Activated CD8-positive, alpha-beta T cell treated with anti-CD3 and anti-CD28 coated beads, Interleukin-2, amount 10 ng/mL, durations not matched to agents 7 days and 5 days (primary cell): ENCODE results near the gene RAPGEF1. TPM values are rescaled to one million over a fixed set of nuclear protein-coding genes. Genes with fewer than 3 reads are reported as not detected.
A peak's percentile ranks its signal among the peaks of the same experiment; 100 is the strongest.

Experiments used
- ATAC-seq: fragments of 150-1000 bp; cut with Tn5 transposase; one replicate; pipeline ENCODE4 v1.10.0; 2021; ENCODE audit warnings: moderate library complexity
- CTCF ChIA-PET: fragments of 350-600 bp; sonication (Branson Sonifier 250); formaldehyde crosslinking; loops from one replicate; lab custom pipeline; 2021; ENCODE audit warnings: antibody characterized with exemption; lab: Charles Lee
- POLR2A ChIA-PET: fragments of 350-600 bp; sonication (Branson Sonifier 250); formaldehyde crosslinking; loops from one replicate; lab custom pipeline; 2021; ENCODE audit warnings: antibody characterized with exemption; lab: Charles Lee
- DNase-seq: peaks from one replicate; pipeline ENCODE4 v3.0.0-alpha.2; 2020
- H3K27ac Mint-ChIP-seq: one replicate; pipeline ENCODE4 v1.8.0; 2021; ENCODE audit warnings: mild to moderate bottlenecking, mixed read lengths
- H3K27me3 Mint-ChIP-seq: one replicate; pipeline ENCODE4 v1.8.0; 2021; ENCODE audit warnings: low read depth, mixed read lengths
- H3K36me3 Mint-ChIP-seq: one replicate; pipeline ENCODE4 v1.8.0; 2021; ENCODE audit warnings: low read depth, mixed read lengths
- H3K4me1 Mint-ChIP-seq: one replicate; pipeline ENCODE4 v1.8.0; 2021; ENCODE audit warnings: low read depth, mixed read lengths
- H3K4me3 Mint-ChIP-seq: one replicate; pipeline ENCODE4 v1.8.0; 2021; ENCODE audit warnings: mild to moderate bottlenecking, mixed read lengths
- H3K9me3 Mint-ChIP-seq: one replicate; pipeline ENCODE4 v1.8.0; 2022; ENCODE audit warnings: mixed read lengths; ENCODE audit not compliant: insufficient read depth
- total RNA-seq, 2 experiments: library from RNA; stranded (reverse); gene quantifications; one replicate each; pipeline ENCODE4 v1.2.3, GENCODE V29; 2021

RAPGEF1 gene
- total RNA-seq, 2 experiments from 2014 or later, result 128 TPM

- Mint-ChIP-seq H3K27me3 (no peaks in the 10 kb centered on the region), H3K4me3 (no peak overlapping the region), H3K36me3 (peaks cover 70% of the 10 kb centered on the region), H3K9me3 (no peaks in the 10 kb centered on the region), H3K27ac (peak overlapping the region; percentile 95), H3K4me1 (peaks cover 48% of the 10 kb centered on the region)
- ATAC-seq, result no peak
- POLR2A ChIA-PET, result interaction anchor here (1.3 to 1.6 kb wide), 2 partner anchors 8 to 164 kb away, joined by 5 to 7 read pairs; no protein-coding TSS in a partner anchor
- DNase-seq, result no peak
- CTCF ChIA-PET, result interaction anchor here (1.3 to 1.9 kb wide), 2 partner anchors 12 to 45 kb away, joined by 3 to 9 read pairs; no protein-coding TSS in a partner anchor
Measured at GRCh38 chr9:131579789-131580211, 160.1 kb downstream of the RAPGEF1 start.

DNA sequence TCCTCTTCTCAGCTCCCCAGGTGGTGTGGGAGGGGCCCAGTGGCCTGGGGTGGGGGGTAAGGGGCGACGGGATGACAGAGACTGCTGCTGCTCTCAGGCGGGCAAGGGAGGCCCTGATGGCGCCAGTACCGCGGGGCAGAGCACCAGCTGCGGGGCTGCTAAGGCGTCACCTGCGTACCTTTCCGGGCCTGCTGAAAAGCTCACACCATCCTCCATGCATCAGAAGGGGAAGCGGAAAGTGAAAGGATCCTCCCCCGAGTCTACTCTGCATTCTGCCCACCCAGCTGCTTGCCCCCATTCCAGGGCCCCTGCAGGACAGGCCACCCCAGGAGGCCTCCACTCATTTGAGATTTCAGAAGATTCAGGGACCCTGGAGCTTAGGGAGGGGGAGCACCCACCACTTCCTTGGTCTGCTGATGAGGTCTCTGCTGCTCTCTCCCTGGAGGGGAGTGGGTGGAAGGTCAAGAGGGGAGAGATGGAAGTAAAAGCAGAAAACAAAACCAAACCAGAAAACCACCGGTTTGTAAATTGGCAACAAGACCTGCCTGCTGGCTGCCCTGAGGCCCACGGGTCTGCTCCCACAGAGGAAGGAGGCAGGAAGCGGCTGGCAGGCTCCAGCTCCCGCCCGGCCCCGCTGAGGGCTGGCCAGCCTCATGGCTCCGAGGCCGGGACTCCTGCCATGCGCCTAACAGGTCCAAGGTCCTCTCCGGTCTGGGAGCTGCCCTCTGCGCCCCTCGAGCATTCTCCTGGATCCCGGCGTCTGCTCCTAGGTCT, 161.0 kb downstream of the RAPGEF1 start:
- Mint-ChIP-seq H3K9me3 (no peaks in the 10 kb centered on the region), H3K27me3 (no peaks in the 10 kb centered on the region), H3K27ac (peak overlapping the region; percentile 95), H3K4me3 (peak overlapping the region; percentile 57), H3K36me3 (peaks cover 65% of the 10 kb centered on the region), H3K4me1 (peaks cover 41% of the 10 kb centered on the region)
- DNase-seq (peak; percentile 75), ATAC-seq (peak; percentile 89)
- POLR2A ChIA-PET, result interaction anchor here (0.9 to 1.6 kb wide), 6 partner anchors 9 to 165 kb away, joined by 3 to 7 read pairs (median 4); no protein-coding TSS in a partner anchor
- CTCF ChIA-PET, result interaction anchor here (1.3 to 1.9 kb wide), 3 partner anchors 13 to 162 kb away, joined by 3 to 9 read pairs (median 4); no protein-coding TSS in a partner anchor

- Mint-ChIP-seq H3K4me1 (peaks cover 32% of the 10 kb centered on the region), H3K27me3 (no peaks in the 10 kb centered on the region), H3K36me3 (peaks cover 58% of the 10 kb centered on the region), H3K27ac (peak overlapping the region; percentile 95), H3K9me3 (no peaks in the 10 kb centered on the region), H3K4me3 (peak overlapping the region; percentile 57)
- ChIA-PET POLR2A (interaction anchor here (1.0 to 1.6 kb wide), 4 partner anchors 31 to 166 kb away, joined by 3 to 5 read pairs (median 4); no protein-coding TSS in a partner anchor), CTCF (interaction anchor here (1.4 to 1.9 kb wide), 2 partner anchors 14 to 162 kb away, joined by 4 to 9 read pairs; no protein-coding TSS in a partner anchor)
- no peak for DNase-seq
- peak; percentile 7 for ATAC-seq
Measured at GRCh38 chr9:131578021-131578420, 161.9 kb downstream of the RAPGEF1 start.

DNA sequence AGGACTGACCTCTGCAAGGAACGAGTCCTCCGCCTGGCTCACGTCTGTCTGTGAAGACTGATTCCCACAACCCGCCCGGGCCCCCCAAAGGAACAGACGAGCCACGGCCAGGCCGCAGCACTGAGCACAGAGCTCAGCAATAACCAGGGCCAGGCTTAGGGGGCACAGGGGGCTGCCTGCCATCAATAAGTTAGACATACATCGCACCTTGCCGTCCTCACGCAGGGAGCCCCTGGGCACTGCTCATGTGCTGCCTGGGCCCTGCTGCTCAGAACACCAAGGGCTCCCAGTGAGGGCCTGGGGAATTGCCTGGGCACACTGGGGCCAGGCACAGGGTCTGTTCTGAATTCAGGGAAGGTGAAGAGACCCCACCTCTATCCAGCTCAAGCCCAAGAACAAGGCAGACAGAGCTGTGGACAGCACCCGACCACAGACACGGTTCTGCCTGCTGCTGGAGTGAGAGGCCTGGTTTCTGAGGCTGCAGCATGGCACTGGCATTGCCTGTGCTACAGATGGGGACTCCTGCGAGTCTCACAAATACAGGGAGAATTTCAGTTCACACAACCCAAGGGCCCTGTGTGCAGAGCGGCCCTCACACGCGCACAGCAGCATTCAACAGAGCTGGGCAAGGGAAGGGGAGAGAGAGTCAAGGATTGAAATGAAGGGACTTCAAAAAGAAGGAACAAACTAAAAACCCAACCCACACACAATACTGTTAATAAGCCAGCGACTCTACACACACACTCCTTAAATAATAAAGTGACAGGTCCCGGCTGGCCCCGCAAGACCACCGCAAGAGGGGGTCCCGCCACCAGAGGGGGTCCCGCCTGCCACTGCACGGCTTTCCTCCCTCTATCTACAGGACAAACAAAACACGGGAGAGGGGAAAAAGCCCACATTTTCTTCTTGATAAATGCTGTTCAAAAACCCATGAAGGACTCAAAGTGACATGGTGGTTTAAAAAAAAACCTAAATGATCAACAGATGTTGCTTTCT, 162.6 kb downstream of the RAPGEF1 start:
- Mint-ChIP-seq H3K27ac (peak overlapping the region; percentile 95), H3K27me3 (no peaks in the 10 kb centered on the region), H3K9me3 (no peaks in the 10 kb centered on the region), H3K4me3 (peak overlapping the region; percentile 5), H3K36me3 (peaks cover 63% of the 10 kb centered on the region), H3K4me1 (peaks cover 32% of the 10 kb centered on the region)
- ChIA-PET POLR2A (no interaction called here), CTCF (interaction anchor here (0.6 kb wide), 1 partner anchor 451 kb away, joined by 3 read pairs; no protein-coding TSS in a partner anchor)
- DNase-seq (no peak), ATAC-seq (no peak)

GRCh38 chr9:131575946-131576853, 163.7 kb downstream of the RAPGEF1 start:
- Mint-ChIP-seq H3K36me3 (peaks cover 59% of the 10 kb centered on the region), H3K27ac (no peak overlapping the region)

DNA sequence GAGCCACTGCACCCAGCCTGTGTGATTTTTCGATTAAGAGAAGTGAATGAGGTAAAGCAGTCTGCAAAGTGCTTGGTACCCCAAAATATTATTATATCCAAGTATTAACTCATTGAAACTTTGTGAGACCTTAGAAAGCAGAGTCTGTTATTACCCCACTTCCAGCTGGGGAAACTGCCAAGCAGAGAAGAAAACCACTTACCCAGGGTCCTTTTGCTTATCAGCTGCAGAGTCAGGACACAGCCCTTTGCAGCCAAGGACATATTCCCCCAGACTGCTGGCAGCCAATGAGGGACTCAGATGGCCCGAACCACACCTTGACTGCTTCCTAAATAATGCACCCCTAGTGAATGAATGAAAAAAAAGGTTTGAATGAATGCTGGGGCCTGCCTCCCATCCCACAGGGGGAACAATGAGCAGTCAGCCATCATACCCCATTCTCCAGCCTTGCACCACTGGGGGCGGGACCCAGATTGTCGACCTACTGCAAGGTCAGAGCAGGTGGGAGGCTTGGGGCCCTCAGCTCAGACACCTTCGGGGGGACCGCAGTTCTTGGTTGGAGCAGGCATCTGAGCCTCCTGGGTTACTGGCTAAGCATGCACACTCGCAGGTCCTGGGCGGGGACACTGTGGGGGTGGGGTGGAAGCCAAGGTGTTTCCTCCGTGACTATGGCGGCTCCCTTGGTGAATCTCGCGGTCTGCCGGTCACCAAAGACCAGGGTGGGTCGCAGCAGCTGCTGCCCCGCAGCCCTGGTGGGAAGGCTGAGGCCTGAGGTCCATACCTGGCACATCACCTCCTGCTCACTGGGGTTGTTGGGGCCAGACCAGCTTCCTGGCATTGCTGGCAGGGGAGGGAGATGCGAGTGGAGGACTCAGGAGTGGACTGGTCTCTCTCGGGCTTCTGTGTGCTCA, 164.9 kb downstream of the RAPGEF1 start:
- Mint-ChIP-seq H3K27me3 (no peaks in the 10 kb centered on the region), H3K9me3 (no peaks in the 10 kb centered on the region), H3K36me3 (peaks cover 54% of the 10 kb centered on the region), H3K27ac (no peak overlapping the region), H3K4me1 (peaks cover 28% of the 10 kb centered on the region), H3K4me3 (no peak overlapping the region)
- ATAC-seq, result no peak
- no peak for DNase-seq
- ChIA-PET POLR2A (interaction anchor here (1.2 kb wide), 1 partner anchor 17 kb away, joined by 3 read pairs; no protein-coding TSS in a partner anchor), CTCF (no interaction called here)

More at GRCh38 chr9:131575946-131576853, 163.7 kb downstream of the RAPGEF1 start:
- Mint-ChIP-seq H3K4me1 (peaks cover 32% of the 10 kb centered on the region), H3K27me3 (no peaks in the 10 kb centered on the region), H3K9me3 (no peaks in the 10 kb centered on the region), H3K4me3 (no peak overlapping the region)
- ChIA-PET CTCF (interaction anchor here (0.6 kb wide), 1 partner anchor 450 kb away, joined by 3 read pairs; no protein-coding TSS in a partner anchor), POLR2A (no interaction called here)
- DNase-seq (no peak), ATAC-seq (no peak)

DNA sequence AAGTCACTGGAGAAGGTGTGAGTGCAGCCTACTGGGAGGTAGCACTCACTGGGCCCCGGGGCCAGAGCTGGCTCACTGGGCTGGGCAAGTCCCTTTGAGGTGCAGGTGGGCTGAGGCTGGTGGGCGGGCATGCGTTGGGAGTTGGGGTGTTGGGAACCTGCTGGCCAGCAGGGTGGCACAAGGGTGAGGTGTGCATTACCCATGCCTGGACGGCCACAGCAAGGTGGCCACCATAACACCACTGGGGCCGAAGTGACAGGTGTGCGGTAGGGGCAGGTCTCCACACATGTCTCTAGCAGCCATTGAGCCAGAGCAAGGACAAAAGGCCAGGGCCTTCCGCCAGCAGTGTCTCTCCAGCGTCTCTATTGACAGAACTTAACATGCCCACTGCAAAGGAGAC, 172.0 kb downstream of the RAPGEF1 start:
- POLR2A ChIA-PET, result no interaction called here
- H3K36me3 Mint-ChIP-seq, result peaks cover 37% of the 10 kb centered on the region
- no peak for DNase-seq
- H3K4me3 Mint-ChIP-seq, result no peak overlapping the region
- no peak for ATAC-seq
- CTCF ChIA-PET, result no interaction called here
- H3K27ac Mint-ChIP-seq, result no peak overlapping the region
- H3K27me3 Mint-ChIP-seq, result no peaks in the 10 kb centered on the region
- H3K4me1 Mint-ChIP-seq, result no peaks in the 10 kb centered on the region
- no peaks in the 10 kb centered on the region for H3K9me3 Mint-ChIP-seq

GRCh38 chr9:131566158-131566557, 173.7 kb downstream of the RAPGEF1 start:
- ChIA-PET POLR2A (no interaction called here), CTCF (interaction anchor here (1.7 kb wide), 1 partner anchor 181 kb away, joined by 3 read pairs; no protein-coding TSS in a partner anchor)
- Mint-ChIP-seq H3K9me3 (peaks cover 4% of the 10 kb centered on the region), H3K36me3 (peaks cover 28% of the 10 kb centered on the region), H3K27me3 (no peaks in the 10 kb centered on the region), H3K4me1 (no peaks in the 10 kb centered on the region), H3K27ac (no peak overlapping the region), H3K4me3 (no peak overlapping the region)
- ATAC-seq (no peak), DNase-seq (no peak)

DNA sequence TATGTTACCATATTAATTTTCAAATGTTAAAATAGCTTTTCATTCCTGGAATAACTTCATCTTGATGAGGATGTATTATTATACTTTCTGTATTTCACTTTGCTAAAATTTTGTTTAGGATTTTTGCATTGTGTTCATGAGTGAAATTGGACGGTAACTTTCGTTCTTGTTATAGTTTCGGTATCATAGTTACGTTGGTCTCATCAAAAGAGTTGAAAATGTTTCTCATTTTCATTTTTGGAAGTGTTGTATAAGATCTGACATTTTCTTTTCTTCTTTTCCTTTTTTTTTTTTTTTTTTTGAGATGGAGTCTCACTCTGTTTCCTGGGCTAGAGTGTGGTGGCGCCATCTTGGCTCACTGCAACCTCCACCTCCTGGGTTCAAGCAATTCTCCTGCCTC, 174.5 kb downstream of the RAPGEF1 start:
- ATAC-seq, result no peak
- Mint-ChIP-seq H3K27ac (no peak overlapping the region), H3K4me1 (no peaks in the 10 kb centered on the region), H3K9me3 (peaks cover 4% of the 10 kb centered on the region), H3K4me3 (no peak overlapping the region), H3K27me3 (peaks cover 3% of the 10 kb centered on the region), H3K36me3 (peaks cover 25% of the 10 kb centered on the region)
- CTCF ChIA-PET, result interaction anchor here (1.3 to 1.7 kb wide), 2 partner anchors 181 to 198 kb away, joined by 3 read pairs; no protein-coding TSS in a partner anchor
- POLR2A ChIA-PET, result no interaction called here
- DNase-seq, result no peak
